Adrenal gland (tissue), 5 donors: Measurements from ENCODE around the gene CYBA.

Experiments
- CTCF ChIP-seq, 6 experiments: fragments of 450-650 bp in 4 of 6; fragments of 200-600 bp in 2 of 6; sonication (generic) in 1 of 6; IDR thresholded peaks; 1 replicate in 5 of 6; 2 replicates in 1 of 6; pipeline versions ENCODE4 v1.5.1 to v1.8.0; 2016 to 2021; ENCODE audit warnings: antibody characterized with exemption in 6 of 6, mild to moderate bottlenecking in 2 of 6, moderate library complexity in 1 of 6
- POLR2A ChIP-seq, 2 donors: fragments of 450-650 bp; IDR thresholded peaks; one replicate each; pipeline ENCODE4 v1.6.1; 2017; ENCODE audit warnings: antibody characterized with exemption in 2 of 2, mild to moderate bottlenecking in 2 of 2, moderate library complexity in 1 of 2
- donor health status: DM: no; HTN: no; CAD: no.

- TF ChIP-seq POLR2A (IDR thresholded peaks at IDR 0.05) (no peak), CTCF (IDR thresholded peaks at IDR 0.05) (no peak)
These were observed 52.9 kb downstream of the CYBA start for GRCh38 chr16:88597856-88598491.
